HEK293T (cell line): ENCODE results near the gene MT1B.

Experiments
- FOXM1 ChIP-seq: fragments of 450-650 bp; IDR thresholded peaks from 2 replicates; pipeline ENCODE4 v1.6.1; 2017; ENCODE audit warnings: mild to moderate bottlenecking, borderline replicate concordance
- HDGF ChIP-seq: fragments of 450-650 bp; IDR thresholded peaks from 2 replicates; pipeline ENCODE4 v1.6.1; 2017; ENCODE audit warnings: antibody characterized with exemption, borderline replicate concordance
- L3MBTL2 ChIP-seq: fragments of 450-650 bp; conservative IDR thresholded peaks from 2 replicates; pipeline ENCODE4 v1.6.1; 2016; ENCODE audit warnings: mild to moderate bottlenecking
- NFRKB ChIP-seq: fragments of 450-650 bp; IDR thresholded peaks from 2 replicates; pipeline ENCODE4 v1.6.1; 2016; ENCODE audit warnings: mild to moderate bottlenecking, moderate library complexity
- SP1 ChIP-seq: fragments of 450-650 bp; IDR thresholded peaks from 2 replicates; pipeline ENCODE4 v1.6.1; 2017
- TARDBP ChIP-seq: fragments of 450-650 bp; IDR thresholded peaks from 2 replicates; pipeline ENCODE4 v1.6.1; 2016

GRCh38 chr16:56625943-56626654, 25.6 kb upstream of the MT1B start:
- TF ChIP-seq L3MBTL2: no peak
- no peak for TF ChIP-seq SP1
- no peak for TF ChIP-seq HDGF
- no peak for TF ChIP-seq FOXM1
- no peak for TF ChIP-seq TARDBP
- no peak for TF ChIP-seq NFRKB
